Measurements from ENCODE around the gene LAMA4. TPM values are rescaled to one million over a fixed set of nuclear protein-coding genes. Genes with fewer than 3 reads are reported as not detected.
A peak's percentile ranks its signal among the peaks of the same experiment; 100 is the strongest.

The LAMA4 gene
- total RNA-seq, 1 experiment from 2014 or later: 1.1 TPM

- DNase-seq: no peak
Measured at GRCh38 chr6:112155886-112156285, 98.5 kb downstream of the LAMA4 start.

More at GRCh38 chr6:112155886-112156285, 98.5 kb downstream of the LAMA4 start:
- no peaks in the 10 kb centered on the region for H3K4me1 ChIP-seq (ENCODE audit: insufficient read depth, low read length)
- Mint-ChIP-seq H3K27me3 (ENCODE audit: low read depth) (no peaks in the 10 kb centered on the region), H3K9me3 (no peaks in the 10 kb centered on the region), H3K4me3 (no peak overlapping the region), H3K36me3 (ENCODE audit: insufficient read depth in 1 of 3, low read depth in 3 of 3) (no peaks in the 10 kb centered on the region), H3K27ac (peak overlapping the region in 1 of 3 experiments; percentile 13; a peak in 1 of 7 replicates), H3K4me1 (peaks cover 0 to 7% of the 10 kb centered on the region in 2 experiments; a peak in 2 of 4 replicates)
- H4K91ac ChIP-seq (ENCODE audit: insufficient read length, low read depth, low read length): no peak overlapping the region
- no peak overlapping the region for H4K5ac ChIP-seq (ENCODE audit: insufficient read length, low read depth, low read length)
- no peak overlapping the region for H2BK5ac ChIP-seq (ENCODE audit: insufficient read length, low read length)
- no peak overlapping the region for H2BK120ac ChIP-seq (ENCODE audit: low read depth, low read length, poor library complexity, severe bottlenecking)
- H3K56ac ChIP-seq (ENCODE audit: insufficient read length, low read depth, low read length): no peak overlapping the region
- no peak overlapping the region for H3T11ph ChIP-seq (ENCODE audit: low read length)
- TF ChIP-seq, protein P1, sequence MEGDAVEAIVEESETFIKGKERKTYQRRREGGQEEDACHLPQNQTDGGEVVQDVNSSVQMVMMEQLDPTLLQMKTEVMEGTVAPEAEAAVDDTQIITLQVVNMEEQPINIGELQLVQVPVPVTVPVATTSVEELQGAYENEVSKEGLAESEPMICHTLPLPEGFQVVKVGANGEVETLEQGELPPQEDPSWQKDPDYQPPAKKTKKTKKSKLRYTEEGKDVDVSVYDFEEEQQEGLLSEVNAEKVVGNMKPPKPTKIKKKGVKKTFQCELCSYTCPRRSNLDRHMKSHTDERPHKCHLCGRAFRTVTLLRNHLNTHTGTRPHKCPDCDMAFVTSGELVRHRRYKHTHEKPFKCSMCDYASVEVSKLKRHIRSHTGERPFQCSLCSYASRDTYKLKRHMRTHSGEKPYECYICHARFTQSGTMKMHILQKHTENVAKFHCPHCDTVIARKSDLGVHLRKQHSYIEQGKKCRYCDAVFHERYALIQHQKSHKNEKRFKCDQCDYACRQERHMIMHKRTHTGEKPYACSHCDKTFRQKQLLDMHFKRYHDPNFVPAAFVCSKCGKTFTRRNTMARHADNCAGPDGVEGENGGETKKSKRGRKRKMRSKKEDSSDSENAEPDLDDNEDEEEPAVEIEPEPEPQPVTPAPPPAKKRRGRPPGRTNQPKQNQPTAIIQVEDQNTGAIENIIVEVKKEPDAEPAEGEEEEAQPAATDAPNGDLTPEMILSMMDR (conservative IDR thresholded peaks at IDR 0.05): no peak
- H2AFZ ChIP-seq (ENCODE audit: low read length): no peak overlapping the region
- H3K79me1 ChIP-seq (ENCODE audit: insufficient read depth, low read depth, low read length, poor library complexity, severe bottlenecking): no peaks in the 10 kb centered on the region
- no peak overlapping the region for H2AK5ac ChIP-seq (ENCODE audit: insufficient read length, low read length)
- H3K79me2 ChIP-seq (ENCODE audit: insufficient read depth, low read length): no peaks in the 10 kb centered on the region
- H3K27ac ChIP-seq (ENCODE audit: insufficient read length, low read depth, low read length): no peak overlapping the region
- no peak overlapping the region for H4K8ac ChIP-seq (replicated peaks; ENCODE audit: insufficient read length, low read depth, low read length)
- H3K27me3 ChIP-seq (ENCODE audit: insufficient read depth, low read length): no peaks in the 10 kb centered on the region
- H3K9ac ChIP-seq (ENCODE audit: extremely low read depth, insufficient read length, low read length): no peak overlapping the region
- H3K4ac ChIP-seq (ENCODE audit: low read depth, low read length): no peak overlapping the region
- H3K18ac ChIP-seq (ENCODE audit: insufficient read length, low read depth, low read length): no peak overlapping the region
- no peak overlapping the region for H3K14ac ChIP-seq (ENCODE audit: insufficient read depth, low read length)
- H2BK12ac ChIP-seq (ENCODE audit: insufficient read length, low read depth, low read length): no peak overlapping the region
- no peak overlapping the region for H2BK15ac ChIP-seq (ENCODE audit: low read depth, low read length)
- no peak overlapping the region for H3K23ac ChIP-seq (ENCODE audit: insufficient read length, low read depth, low read length)
- no CpG with 5 or more reads among the region's 3 CpGs for WGBS (ENCODE audit: extremely low coverage, insufficient read length, low lambda C conversion rate)
- no peaks in the 10 kb centered on the region for H4K20me1 ChIP-seq (ENCODE audit: control insufficient read depth, insufficient read depth, insufficient read length)
- H3K9me3 ChIP-seq (ENCODE audit: control insufficient read depth, low read depth, low read length): no peaks in the 10 kb centered on the region
- H2BK20ac ChIP-seq (ENCODE audit: low read depth, low read length, poor library complexity, severe bottlenecking): no peak overlapping the region
- H3K23me2 ChIP-seq (ENCODE audit: insufficient read length, low read depth, low read length, poor library complexity, severe bottlenecking): no peaks in the 10 kb centered on the region
- H3K4me2 ChIP-seq (ENCODE audit: insufficient read depth, insufficient read length, low read length): no peak overlapping the region
